GM13977 (cell line): ENCODE data around the gene MT3.

Experiments
- DNase-seq: peaks from one replicate; pipeline ENCODE4 v3.0.0; 2012; ENCODE audit warnings: low spot score
- CTCF ChIP-seq: IDR thresholded peaks from 2 replicates; pipeline ENCODE4 v1.5.1; 2012; ENCODE audit warnings: mild to moderate bottlenecking, control low read depth; ENCODE audit not compliant: insufficient read depth; ENCODE audit errors: extremely low read depth, missing control alignments
- in situ Hi-C: fragments of 300-500 bp; cut with MboI; formaldehyde crosslinking; loops from one replicate; pipeline ENCODE4 v1.12.0; 2022; ENCODE audit warnings: low sequenced_read_pairs, low pct_unique_long_range_greater_than_20kb, mixed read lengths, inconsistent platforms; ENCODE audit not compliant: unreplicated experiment

Gene MT3

DNA sequence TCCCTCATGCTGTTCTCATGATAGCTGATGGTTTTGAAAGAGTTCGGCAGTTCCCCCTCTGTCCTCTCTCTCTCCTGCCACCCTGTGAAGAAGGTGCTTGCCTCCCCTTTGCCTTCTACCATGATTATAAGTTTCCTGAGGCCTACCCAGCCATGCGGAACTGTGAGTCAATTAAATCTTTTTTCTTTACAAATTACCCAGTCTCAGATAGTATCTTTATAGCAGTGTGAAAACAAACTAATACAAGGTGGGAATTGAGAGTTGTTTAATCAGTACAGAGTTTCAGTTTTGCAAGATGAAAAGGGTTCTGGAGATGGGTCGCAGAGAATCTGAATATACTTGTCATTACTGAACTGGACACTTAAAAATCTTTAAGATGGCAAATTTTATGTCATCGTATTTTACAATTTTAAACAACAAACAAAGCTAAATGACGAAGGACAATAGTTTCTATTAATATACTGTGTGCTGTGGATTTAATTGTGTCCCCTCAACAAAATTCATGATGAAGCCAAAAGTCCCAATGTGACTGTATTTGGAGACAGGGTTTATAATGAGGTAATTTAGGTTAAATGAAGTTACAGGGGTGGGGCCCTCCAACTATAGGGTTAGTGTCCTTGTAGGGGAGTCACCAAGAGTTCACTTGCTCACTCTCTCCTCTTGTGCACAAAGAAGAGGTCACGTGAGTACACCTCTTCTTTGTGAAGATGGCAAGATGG is 4.4 kb downstream of the MT3 start:
- in situ Hi-C loops = no loop called here
- DNase-seq = no peak
- TF ChIP-seq CTCF = no peak

DNA sequence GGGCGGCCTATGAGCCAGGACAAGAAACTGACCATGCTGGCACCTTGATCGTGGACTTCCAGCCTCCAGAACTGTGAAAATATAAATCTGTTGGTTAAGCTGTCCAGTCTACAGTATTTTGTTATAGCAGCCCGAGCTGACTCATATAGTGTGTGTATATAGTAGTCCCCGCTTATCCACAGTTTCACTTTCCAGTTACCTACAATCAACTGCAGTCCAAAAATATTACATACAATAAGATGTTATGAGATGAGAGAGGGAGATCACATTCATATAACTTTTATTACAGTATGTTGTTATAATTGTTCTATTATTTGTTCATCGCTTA is 4.9 kb downstream of the MT3 start:
- in situ Hi-C loops = no loop called here
- no peak for DNase-seq
- TF ChIP-seq CTCF = no peak

- peak; percentile 63 for DNase-seq
- TF ChIP-seq CTCF = peak; percentile 58
- in situ Hi-C loops = no loop called here
Observed at GRCh38 chr16:56600398-56600999, 11.2 kb downstream of the MT3 start.

DNA sequence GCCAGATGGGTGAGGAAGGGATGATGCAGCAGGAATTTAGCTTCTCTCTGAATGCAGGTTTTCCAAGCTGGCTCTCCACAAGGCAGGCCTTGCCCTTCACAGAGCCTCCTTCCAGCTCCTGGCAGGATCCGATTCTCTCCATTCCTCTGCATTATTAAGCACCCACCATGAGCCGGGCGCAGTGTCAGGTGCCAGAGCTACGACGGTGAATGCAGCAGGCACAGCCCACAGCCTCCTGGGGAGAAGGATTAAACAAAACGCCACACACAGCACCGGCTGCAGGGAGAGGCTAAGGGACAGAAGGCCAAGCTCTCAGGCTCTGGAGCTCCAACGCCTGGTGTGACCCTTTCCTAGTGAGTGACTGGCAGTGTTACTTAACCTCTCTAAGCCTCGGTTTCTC is 12.0 kb downstream of the MT3 start:
- DNase-seq = no peak
- TF ChIP-seq CTCF = no peak
- in situ Hi-C loops = no loop called here

- in situ Hi-C loops = no loop called here
- no peak for DNase-seq
Observed at GRCh38 chr16:56603589-56603988, 14.3 kb downstream of the MT3 start.

DNA sequence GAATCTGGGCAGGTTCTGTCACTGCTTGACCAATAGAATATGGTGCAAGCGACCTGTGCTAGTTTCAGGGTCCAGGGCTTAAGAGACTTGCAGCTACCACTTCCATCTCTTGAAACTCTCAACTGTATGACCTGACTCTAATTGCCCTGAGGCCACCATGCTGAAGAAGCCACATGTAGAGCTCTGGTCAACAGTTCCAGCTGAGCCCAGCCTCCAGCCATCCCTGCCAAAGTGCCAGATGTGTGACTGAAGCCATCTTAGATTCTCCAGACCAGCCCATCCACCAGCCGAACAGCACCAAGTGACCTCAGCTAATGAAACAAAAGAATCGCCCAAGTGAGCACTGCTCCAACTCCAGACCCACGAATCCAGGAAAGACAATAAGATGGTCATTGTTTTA is 15.6 kb downstream of the MT3 start:
- in situ Hi-C loops = no loop called here
- no peak for TF ChIP-seq CTCF
- no peak for DNase-seq

More at GRCh38 chr16:56603589-56603988, 14.3 kb downstream of the MT3 start:
- TF ChIP-seq CTCF = peak; percentile 36
